DMS153 (cell line): ENCODE results near the gene PRKRA.
"Not testable (repeated sequence)": the region's sequence is repeated elsewhere in the genome, so short reads cannot be mapped to it uniquely, and the experiment has no call there.

ENCODE experiments used
- DNase-seq: peaks from one replicate; lab custom pipeline; 2025; lab: John Stamatoyannopoulos, UW

The PRKRA gene

DNA sequence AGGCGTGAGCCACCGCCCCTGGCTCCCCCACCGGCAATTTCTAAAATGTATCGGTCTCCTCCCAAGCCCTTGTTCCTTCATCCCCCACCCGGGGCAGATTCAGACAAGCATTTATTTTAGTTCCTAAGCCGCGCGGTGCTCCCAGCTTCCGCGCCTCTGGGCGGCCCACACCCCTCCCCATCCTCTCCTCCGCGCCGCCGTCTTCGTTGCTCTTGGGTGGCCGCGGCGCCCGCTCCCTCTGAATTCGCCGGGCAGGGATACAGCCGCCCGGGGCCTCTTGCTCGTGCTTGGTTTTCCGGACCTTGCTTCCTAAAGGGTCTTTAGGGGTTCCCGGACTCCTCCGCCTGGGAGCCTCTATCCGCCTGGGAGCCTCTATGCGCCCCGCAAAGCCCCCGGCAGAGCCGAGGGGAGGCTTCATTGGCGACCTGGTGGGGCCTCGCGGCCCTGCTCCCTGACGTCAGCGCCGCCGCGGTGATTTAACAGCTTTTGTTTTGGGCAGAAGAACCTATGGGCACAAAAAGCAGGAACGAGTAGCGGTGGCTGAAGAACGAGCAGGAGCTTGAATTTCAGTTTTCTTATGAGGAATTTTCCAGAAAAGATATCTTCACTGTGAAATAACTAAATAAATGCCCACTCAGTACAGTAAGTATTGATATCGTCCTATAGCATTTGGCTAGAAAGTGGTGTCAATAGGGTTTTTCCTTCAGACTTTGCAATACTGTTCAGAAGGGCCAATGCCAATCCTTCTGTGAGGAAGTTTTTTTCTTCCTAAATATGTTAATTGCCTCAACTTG lies 37.3 kb downstream of the PRKRA start:
- peak; percentile 60 for DNase-seq

- not testable (repeated sequence) for DNase-seq
These were observed 38.5 kb downstream of the PRKRA start for GRCh38 chr2:178412453-178412852.

GRCh38 chr2:178412047-178412446 lies 38.9 kb downstream of the PRKRA start:
- no peak for DNase-seq

GRCh38 chr2:178409261-178409660 lies 41.7 kb downstream of the PRKRA start:
- DNase-seq, result no peak

DNA sequence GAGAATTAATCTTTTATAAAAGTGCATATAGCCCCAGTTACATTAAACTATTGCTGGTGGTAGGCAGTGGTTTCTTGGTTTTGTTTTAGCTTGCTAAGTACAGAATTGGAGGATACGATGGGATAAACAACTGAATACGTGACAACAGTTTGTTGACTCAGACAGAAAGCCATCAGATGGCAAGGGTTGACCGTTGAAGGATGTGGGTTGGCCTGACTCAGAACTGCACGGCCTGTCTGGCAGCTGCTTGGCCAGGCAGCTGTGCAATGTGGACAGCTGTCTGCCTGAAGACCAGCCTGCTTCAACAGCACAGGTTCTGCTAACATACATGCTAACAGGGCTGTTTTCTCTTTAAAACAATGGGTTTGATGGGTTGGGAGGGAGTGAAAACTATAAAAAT lies 46.6 kb downstream of the PRKRA start:
- DNase-seq, result peak; percentile 57

GRCh38 chr2:178403671-178404306 lies 47.2 kb downstream of the PRKRA start:
- no peak for DNase-seq

DNA sequence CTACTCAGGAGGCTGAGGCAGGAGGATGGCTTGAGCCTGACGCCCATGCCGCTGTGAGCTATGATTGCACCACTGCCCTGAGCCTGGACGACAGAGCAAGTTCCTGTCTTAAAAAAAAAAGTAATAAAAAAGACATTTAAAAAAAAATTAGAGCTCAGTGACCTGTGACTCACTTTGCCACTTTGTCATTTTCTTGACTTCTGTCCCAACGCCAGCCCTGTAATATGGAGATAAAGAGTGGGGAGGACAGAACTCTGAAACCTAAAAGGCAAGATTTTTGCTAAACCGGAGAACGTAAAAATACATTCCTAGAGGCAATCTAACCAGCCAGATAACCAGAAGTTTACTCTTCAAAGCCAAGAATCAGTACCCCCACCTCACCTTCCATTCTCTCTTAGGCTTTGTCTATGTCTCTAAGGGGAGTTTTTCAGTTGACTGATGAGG lies 49.0 kb downstream of the PRKRA start:
- DNase-seq, result no peak

DNA sequence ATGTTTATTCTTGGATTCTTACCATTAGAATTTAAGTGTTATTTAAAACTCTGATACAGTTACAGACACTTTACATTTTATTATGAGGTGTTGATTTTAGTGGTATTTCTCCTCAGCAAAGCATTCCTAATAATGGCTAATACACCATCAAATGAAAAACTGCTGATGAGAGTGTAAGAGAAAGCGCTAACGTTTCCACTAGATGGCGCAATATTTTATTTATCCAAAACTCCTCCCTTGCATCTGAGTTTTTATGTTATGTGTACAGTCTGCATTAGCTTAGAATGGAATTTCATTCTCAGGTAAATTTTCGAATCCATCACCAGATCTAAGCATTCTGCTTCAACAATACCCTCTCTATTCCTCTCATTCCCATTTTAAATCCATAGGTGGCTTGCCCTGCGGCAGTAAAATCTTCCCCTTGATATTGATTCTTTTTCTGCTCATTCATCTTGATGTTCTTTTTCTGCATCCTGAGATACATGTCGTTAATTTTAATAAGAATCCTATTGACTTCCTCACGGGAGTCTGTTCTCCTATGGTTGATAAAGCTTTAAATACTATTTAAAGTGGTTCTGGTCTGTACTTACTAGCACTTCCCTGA lies 53.9 kb downstream of the PRKRA start:
- DNase-seq, result peak; percentile 25

GRCh38 chr2:178395941-178396570 lies 54.9 kb downstream of the PRKRA start:
- DNase-seq, result no peak

- DNase-seq, result no peak
These were observed 55.7 kb downstream of the PRKRA start for GRCh38 chr2:178395295-178395694.

- no peak for DNase-seq
These were observed 56.1 kb downstream of the PRKRA start for GRCh38 chr2:178394859-178395258.

DNA sequence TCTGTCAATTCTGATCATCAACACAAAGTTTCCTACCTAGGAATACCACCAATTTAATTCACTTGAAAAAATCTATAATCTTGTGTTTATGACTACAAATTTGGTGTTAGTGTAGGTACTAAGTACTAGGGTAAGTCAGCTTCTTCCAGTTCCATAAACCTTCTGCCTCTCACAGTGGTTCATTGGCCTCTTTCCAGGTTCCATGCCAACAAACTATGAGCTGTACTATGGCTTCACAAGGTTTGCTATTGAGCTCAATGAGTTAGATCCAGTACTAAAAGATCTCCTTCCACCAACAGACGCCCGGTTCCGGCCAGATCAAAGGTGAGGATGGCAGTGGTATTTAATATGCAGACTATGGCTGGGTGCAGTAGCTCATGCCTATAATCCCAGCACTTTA lies 58.8 kb downstream of the PRKRA start:
- DNase-seq, result no peak

DNA sequence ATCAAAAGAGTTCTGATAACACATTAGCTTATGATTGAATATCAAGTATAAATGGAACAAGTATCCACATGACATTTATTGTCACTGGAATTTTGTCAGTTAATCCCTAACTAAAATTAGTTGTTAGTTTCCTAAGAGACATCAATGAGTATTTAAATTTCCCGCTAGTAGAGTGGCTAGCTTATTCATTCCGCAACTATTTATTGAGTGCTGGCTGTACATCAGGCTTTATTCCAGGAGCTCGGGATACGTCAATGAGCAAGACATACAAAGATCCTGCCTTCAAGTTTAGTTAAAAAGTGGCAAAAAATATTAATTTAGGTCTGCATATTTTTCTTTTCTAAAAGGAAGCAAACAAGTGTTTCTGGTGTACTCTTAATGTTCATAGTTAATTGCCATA lies 59.3 kb downstream of the PRKRA start:
- DNase-seq, result no peak

DNA sequence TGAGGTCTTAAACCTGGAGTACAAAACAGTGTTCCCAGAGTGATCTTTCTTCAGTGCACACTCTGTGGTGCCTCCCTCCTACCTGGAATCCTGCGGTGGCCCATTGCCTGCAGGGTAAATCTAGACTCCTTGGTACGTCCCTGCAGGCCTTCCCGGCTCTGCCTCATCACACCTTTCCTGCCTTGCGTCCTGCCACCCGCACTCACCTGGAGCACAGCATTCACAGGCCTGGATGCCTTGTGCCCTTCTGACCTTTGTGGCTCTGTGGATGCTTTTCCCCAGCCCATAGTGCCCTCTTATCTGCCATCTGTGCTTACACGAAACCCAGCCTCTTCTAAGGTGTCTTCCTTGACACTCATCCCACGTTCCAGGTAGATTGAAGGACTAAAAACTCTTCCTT lies 62.7 kb downstream of the PRKRA start:
- no peak for DNase-seq

DNA sequence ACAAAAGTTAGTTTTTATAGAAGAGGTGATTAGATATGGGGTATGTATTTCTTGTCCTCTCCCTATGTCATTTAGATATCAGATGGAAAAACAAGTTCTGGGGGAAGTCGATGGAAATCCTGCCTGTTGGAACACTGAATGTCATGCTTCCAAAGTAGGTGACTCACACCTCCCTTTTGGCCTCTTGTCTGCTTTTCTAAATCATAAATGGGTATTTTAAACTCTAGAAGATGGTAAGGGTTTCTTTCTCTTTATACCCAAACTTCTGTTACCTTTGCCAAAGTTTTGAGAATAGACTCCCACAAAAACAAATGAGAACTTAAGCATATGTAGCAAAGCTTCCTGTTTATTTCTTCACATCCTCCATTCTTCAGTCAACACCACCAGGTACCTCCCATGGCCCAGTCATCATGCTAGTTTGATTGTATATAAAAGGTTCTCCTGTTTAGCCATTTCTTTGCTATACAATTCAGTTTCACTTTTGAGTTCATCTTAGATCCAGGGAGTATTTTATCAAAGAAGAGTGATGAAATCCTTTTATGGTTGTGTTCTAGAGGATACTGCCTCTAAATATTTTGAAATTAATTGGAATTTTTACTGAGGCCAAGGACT lies 63.9 kb downstream of the PRKRA start:
- no peak for DNase-seq

DNA sequence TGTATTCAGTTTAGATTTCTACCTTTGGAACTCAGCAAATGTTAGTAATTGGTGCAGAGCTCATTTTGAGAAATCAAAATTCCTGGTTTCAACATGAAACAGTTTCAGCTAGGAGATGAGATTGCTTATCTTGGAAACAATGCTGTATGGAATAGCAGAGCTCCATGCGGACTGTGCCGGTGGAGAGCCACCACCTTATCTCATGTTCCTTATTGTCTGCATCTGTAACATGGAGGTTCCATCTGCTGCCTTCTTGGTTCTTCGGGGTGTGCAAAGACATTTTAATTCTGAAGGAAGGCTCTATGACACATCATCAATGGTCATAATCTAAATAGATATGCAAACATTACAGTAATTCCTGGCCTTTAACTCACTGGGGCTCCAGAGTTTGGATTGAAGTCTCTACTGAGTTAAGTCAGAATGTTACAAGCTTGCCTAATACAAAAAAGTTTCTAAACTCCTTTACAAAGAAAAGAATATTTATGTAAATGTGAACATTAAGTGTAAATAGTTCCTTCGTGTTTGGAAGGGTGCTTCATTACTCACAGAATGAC lies 65.3 kb downstream of the PRKRA start:
- no peak for DNase-seq

DNA sequence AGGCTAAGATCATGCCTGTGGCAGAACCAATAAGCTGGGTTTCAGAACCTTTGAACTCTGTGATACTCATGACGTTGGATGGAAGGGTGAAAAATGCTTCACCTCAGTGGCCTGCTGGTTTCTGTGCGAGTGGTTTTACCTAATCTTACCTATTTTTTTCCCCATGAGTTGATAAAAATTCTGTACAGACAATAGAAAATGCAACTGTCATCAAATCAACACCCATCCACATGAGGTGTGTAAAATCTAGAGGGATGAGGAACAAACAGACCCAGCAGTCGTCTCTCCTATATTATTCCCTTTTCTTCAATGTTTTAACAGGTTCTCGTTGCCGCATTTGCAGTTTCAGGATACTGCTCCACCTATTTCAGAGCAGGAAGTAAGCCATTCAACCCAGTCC lies 67.3 kb downstream of the PRKRA start:
- DNase-seq, result no peak
